GM12878 (cell line): ENCODE results near the gene SCN8A. TPM values are rescaled to one million over a fixed set of nuclear protein-coding genes. Genes with fewer than 3 reads are reported as not detected.

Experiments used
- ATAC-seq: fragments of 200-7000 bp; cut with Tn5 transposase; 3 replicates; pipeline ENCODE4 v1.9.1; 2020; ENCODE audit warnings: mild to moderate bottlenecking, moderate library complexity
- BruUV-seq: library from RNA; stranded (reverse); fragments of 400-500 nt; replicated peaks from 2 replicates; lab custom pipeline; 2021; lab: Mats Ljungman, UMichigan
- CTCF ChIA-PET: fragments of 300-600 bp; sonication (Branson Sonifier 250); formaldehyde crosslinking; extraction: SDS; loops from one replicate; lab custom pipeline; 2021; ENCODE audit warnings: inconsistent platforms; lab: Yijun Ruan, JAX
- POLR2A ChIA-PET: fragments of 350-600 bp; formaldehyde crosslinking; extraction: SDS; loops from one replicate; lab custom pipeline; 2021; ENCODE audit warnings: inconsistent platforms; lab: Charles Lee
- RAD21 ChIA-PET: fragments of 300-600 bp; sonication (Branson Sonifier 250); formaldehyde crosslinking; loops from one replicate; lab custom pipeline; 2023; ENCODE audit warnings: antibody characterized with exemption; ENCODE audit not compliant: unreplicated experiment; lab: Charles Lee
- SMC1A ChIA-PET: fragments of 300-600 bp; sonication (Branson Sonifier 250); formaldehyde crosslinking; loops from one replicate; lab custom pipeline; 2023; ENCODE audit not compliant: unreplicated experiment, uncharacterized antibody; lab: Charles Lee
- DNase-seq: peaks from one replicate; pipeline ENCODE4 v3.0.0-alpha.2; 2011; ENCODE audit warnings: low read depth, low spot score
- FAIRE-seq: peaks from 3 replicates; lab custom pipeline; 2011; peaks lifted over from hg19 to GRCh38; lab: Jason Lieb, UNC
- H2AFZ ChIP-seq: 2 replicates; pipeline ENCODE4 v1.6.0; 2011; ENCODE audit warnings: low read depth, low read length, control low read depth; ENCODE audit not compliant: control insufficient read depth
- H3K27ac ChIP-seq: 2 replicates; pipeline ENCODE4 v1.5.1; 2011; ENCODE audit warnings: control low read depth; ENCODE audit not compliant: control insufficient read depth, insufficient read depth
- H3K27me3 ChIP-seq, 2 experiments: replicated peaks in 1 of 2; 2 replicates each; pipeline versions ENCODE4 v1.6.0 to v1.6.1; 2011; ENCODE audit warnings: low read length in 1 of 2; ENCODE audit not compliant: control insufficient read depth in 2 of 2, insufficient read depth in 2 of 2
- H3K36me3 ChIP-seq, 2 experiments: 2 replicates each; pipeline ENCODE4 v1.5.1; 2011; ENCODE audit warnings: low read length in 1 of 2; ENCODE audit not compliant: control insufficient read depth in 2 of 2, insufficient read depth in 2 of 2
- H3K4me1 ChIP-seq: 2 replicates; pipeline ENCODE4 v1.6.1; 2011; ENCODE audit warnings: mild to moderate bottlenecking, low read length, moderate library complexity, mixed read lengths; ENCODE audit not compliant: control insufficient read depth, insufficient read depth
- H3K4me2 ChIP-seq: 2 replicates; pipeline ENCODE4 v1.6.0; 2011; ENCODE audit warnings: control low read depth; ENCODE audit not compliant: control insufficient read depth, insufficient read depth
- H3K4me3 ChIP-seq: fragments of 200-600 bp; sonication (generic); 2 replicates; pipeline ENCODE4 v1.5.1; 2016
- H3K79me2 ChIP-seq: 2 replicates; pipeline ENCODE4 v1.6.0; 2011; ENCODE audit warnings: low read length; ENCODE audit not compliant: control insufficient read depth, insufficient read depth
- H3K9ac ChIP-seq: 2 replicates; pipeline ENCODE4 v1.8.0; 2011; ENCODE audit warnings: low read length, control low read depth, mixed read lengths; ENCODE audit not compliant: control insufficient read depth, insufficient read depth
- H3K9me3 ChIP-seq: replicated peaks from 3 replicates; pipeline ENCODE4 v1.5.1; 2011; ENCODE audit warnings: mild to moderate bottlenecking, low read length; ENCODE audit not compliant: control insufficient read depth, insufficient read depth
- H4K20me1 ChIP-seq: 2 replicates; pipeline ENCODE4 v1.6.0; 2011; ENCODE audit not compliant: control insufficient read depth, insufficient read depth
- FOXK2 ChIP-seq: fragments of 450-650 bp; IDR thresholded peaks from 2 replicates; pipeline ENCODE4 v1.6.1; 2017; ENCODE audit warnings: mild to moderate bottlenecking, moderate library complexity
- LARP7 ChIP-seq: fragments of 450-650 bp; IDR thresholded peaks from 2 replicates; pipeline ENCODE4 v1.6.1; 2017; ENCODE audit warnings: mild to moderate bottlenecking
- MTA3 ChIP-seq: IDR thresholded peaks from 2 replicates; pipeline ENCODE4 v1.6.1; 2012; ENCODE audit warnings: low read length, inconsistent platforms, borderline replicate concordance
- RB1 ChIP-seq: fragments of 450-650 bp; formaldehyde crosslinking; IDR thresholded peaks from 2 replicates; pipeline ENCODE4 v1.6.1; 2017; ENCODE audit warnings: mild to moderate bottlenecking, borderline replicate concordance
- RBBP5 ChIP-seq: fragments of 200-600 bp; sonication (generic); conservative IDR thresholded peaks from 2 replicates; pipeline ENCODE4 v1.6.1; 2016
- SIN3A ChIP-seq: IDR thresholded peaks from 2 replicates; pipeline ENCODE4 v1.6.1; 2012; ENCODE audit warnings: low read depth, low read length, improper control_type of control experiment
- WGBS: methylation state at CpG from one replicate; pipeline ENCODE4 v1.1.6; 2016; ENCODE audit warnings: low lambda C conversion rate; ENCODE audit not compliant: insufficient replicate concordance, insufficient coverage; ENCODE audit errors: missing lambda C conversion rate; 5-methylcytosine and 5-hydroxymethylcytosine counted together
- in situ Hi-C: fragments of 300-500 bp; cut with MboI; formaldehyde crosslinking; loops from 9 replicates; pipeline ENCODE4 v1.14.3; 2018; ENCODE audit warnings: mixed read lengths
- intact Hi-C: fragments of 100-400 bp; cut with micrococcal nuclease; formaldehyde crosslinking; loops from one replicate; pipeline ENCODE4 v1.14.2; 2022; ENCODE audit not compliant: unreplicated experiment
- polyA plus RNA-seq, 11 experiments: library from polyadenylated mRNA; depleted of rRNA in 4 of 11; unstranded in 6 of 11; stranded (reverse) in 5 of 11; fragments of >200 nt; fragmentation: Nextera tagmentation in 4 of 11; fragmentation: Illumina TruSeq in 1 of 11; extraction: Ambion mirVana in 4 of 11; extraction: Trizol in 1 of 11; gene quantifications; 1 replicate in 1 of 11; 2 replicates in 10 of 11; pipeline versions ENCODE4 v1.2.1 to v1.2.3, GENCODE V29; 2011 to 2016; ENCODE audit warnings: inconsistent platforms in 2 of 11, missing spikeins in 2 of 11, low read depth in 1 of 11
- total RNA-seq, 4 experiments: library from RNA; depleted of rRNA in 3 of 4; stranded (reverse); fragments of >200 nt in 3 of 4; fragmentation: Illumina TruSeq in 1 of 4; extraction: Trizol in 1 of 4; gene quantifications; 2 replicates each; pipeline versions ENCODE4 v1.2.1 to v1.2.3, GENCODE V29; 2013 to 2021
- TF ChIP-seq, protein P1 (sequence below): fragments of 450-650 bp; IDR thresholded peaks from 2 replicates; pipeline ENCODE4 v1.6.1; 2017; ENCODE audit warnings: mild to moderate bottlenecking, moderate library complexity
- TF ChIP-seq, protein P2 (sequence below): fragments of 450-650 bp; IDR thresholded peaks from 2 replicates; pipeline ENCODE4 v1.6.1; 2016; ENCODE audit warnings: mild to moderate bottlenecking
- TF ChIP-seq, protein P3 (sequence below): IDR thresholded peaks from 2 replicates; pipeline ENCODE4 v1.6.1; 2012; ENCODE audit warnings: low read depth, low read length, improper control_type of control experiment

Gene SCN8A
- total and polyA plus RNA-seq, 10 of the 15 experiments (the other 5 are each of a cell fraction or from before 2014, with no cell fraction given), result 0.02 to 0.23 (median 0.06) TPM; not detected in 2

DNA sequence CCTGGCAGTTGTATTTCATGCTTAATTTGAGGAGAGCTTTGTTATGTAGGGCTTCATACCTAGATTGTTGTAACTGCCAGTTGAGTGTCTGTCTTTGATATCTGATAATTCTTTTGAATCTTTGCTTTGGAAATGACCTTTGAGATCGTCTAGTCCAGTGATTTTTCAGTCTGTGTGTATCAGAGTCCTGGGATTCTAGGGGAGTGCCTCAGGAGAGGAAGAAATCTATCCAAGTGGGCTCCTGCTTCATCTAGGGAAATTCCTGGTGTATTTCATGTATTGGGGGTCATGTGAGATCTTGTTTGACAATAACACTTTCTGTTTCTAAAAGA lies 158.9 kb downstream of the SCN8A start (continued):
- TF ChIP-seq MTA3, result no peak

DNA sequence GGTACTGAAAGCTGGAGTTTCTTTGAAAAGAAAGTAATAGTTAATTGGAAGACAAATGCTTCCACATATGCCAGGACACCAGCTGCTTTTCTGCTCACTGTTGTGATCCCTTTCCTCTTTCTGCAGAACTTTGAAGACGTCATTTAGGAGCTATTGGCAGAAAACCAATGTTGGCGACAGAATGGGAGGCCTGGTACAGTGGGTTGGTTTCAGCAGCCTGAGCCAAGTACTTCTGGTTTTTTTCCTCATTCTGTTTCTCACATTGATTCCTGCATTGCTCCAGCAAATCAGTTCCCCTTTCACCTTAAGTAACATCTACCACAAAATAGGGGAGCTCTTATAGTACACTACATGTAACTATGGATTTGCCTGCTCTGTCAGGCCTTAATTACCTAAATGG lies 160.6 kb downstream of the SCN8A start:
- H2AFZ ChIP-seq, result no peak overlapping the region
- SMC1A ChIA-PET, result no interaction called here
- no peaks in the 10 kb centered on the region for H3K36me3 ChIP-seq
- WGBS, result 0% methylated on average over 2 of the region's 2 CpGs
- no peaks in the 10 kb centered on the region for H4K20me1 ChIP-seq
- POLR2A ChIA-PET, result no interaction called here
- in situ Hi-C loops (no loop called here), intact Hi-C loops (no loop called here)
- no peaks in the 10 kb centered on the region for H3K4me1 ChIP-seq
- no peak for DNase-seq
- RAD21 ChIA-PET, result no interaction called here
- no peak for ATAC-seq
- FAIRE-seq, result no peak
- no TSS peak for BruUV-seq
- no peaks in the 10 kb centered on the region; a peak in 1 of 4 replicates for H3K27me3 ChIP-seq
- H3K79me2 ChIP-seq, result no peaks in the 10 kb centered on the region
- H3K27ac ChIP-seq, result no peak overlapping the region
- CTCF ChIA-PET, result no interaction called here
- no peak overlapping the region for H3K4me3 ChIP-seq
- no peaks in the 10 kb centered on the region for H3K9me3 ChIP-seq
- TF ChIP-seq SIN3A (no peak), RB1 (no peak), FOXK2 (no peak), RBBP5 (no peak), LARP7 (no peak)
- TF ChIP-seq, protein P1, sequence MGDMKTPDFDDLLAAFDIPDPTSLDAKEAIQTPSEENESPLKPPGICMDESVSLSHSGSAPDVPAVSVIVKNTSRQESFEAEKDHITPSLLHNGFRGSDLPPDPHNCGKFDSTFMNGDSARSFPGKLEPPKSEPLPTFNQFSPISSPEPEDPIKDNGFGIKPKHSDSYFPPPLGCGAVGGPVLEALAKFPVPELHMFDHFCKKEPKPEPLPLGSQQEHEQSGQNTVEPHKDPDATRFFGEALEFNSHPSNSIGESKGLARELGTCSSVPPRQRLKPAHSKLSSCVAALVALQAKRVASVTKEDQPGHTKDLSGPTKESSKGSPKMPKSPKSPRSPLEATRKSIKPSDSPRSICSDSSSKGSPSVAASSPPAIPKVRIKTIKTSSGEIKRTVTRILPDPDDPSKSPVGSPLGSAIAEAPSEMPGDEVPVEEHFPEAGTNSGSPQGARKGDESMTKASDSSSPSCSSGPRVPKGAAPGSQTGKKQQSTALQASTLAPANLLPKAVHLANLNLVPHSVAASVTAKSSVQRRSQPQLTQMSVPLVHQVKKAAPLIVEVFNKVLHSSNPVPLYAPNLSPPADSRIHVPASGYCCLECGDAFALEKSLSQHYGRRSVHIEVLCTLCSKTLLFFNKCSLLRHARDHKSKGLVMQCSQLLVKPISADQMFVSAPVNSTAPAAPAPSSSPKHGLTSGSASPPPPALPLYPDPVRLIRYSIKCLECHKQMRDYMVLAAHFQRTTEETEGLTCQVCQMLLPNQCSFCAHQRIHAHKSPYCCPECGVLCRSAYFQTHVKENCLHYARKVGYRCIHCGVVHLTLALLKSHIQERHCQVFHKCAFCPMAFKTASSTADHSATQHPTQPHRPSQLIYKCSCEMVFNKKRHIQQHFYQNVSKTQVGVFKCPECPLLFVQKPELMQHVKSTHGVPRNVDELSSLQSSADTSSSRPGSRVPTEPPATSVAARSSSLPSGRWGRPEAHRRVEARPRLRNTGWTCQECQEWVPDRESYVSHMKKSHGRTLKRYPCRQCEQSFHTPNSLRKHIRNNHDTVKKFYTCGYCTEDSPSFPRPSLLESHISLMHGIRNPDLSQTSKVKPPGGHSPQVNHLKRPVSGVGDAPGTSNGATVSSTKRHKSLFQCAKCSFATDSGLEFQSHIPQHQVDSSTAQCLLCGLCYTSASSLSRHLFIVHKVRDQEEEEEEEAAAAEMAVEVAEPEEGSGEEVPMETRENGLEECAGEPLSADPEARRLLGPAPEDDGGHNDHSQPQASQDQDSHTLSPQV, result no peak
- TF ChIP-seq, protein P2, sequence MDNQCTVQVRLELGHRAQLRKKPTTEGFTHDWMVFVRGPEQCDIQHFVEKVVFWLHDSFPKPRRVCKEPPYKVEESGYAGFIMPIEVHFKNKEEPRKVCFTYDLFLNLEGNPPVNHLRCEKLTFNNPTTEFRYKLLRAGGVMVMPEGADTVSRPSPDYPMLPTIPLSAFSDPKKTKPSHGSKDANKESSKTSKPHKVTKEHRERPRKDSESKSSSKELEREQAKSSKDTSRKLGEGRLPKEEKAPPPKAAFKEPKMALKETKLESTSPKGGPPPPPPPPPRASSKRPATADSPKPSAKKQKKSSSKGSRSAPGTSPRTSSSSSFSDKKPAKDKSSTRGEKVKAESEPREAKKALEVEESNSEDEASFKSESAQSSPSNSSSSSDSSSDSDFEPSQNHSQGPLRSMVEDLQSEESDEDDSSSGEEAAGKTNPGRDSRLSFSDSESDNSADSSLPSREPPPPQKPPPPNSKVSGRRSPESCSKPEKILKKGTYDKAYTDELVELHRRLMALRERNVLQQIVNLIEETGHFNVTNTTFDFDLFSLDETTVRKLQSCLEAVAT, result no peak
- TF ChIP-seq, protein P3, sequence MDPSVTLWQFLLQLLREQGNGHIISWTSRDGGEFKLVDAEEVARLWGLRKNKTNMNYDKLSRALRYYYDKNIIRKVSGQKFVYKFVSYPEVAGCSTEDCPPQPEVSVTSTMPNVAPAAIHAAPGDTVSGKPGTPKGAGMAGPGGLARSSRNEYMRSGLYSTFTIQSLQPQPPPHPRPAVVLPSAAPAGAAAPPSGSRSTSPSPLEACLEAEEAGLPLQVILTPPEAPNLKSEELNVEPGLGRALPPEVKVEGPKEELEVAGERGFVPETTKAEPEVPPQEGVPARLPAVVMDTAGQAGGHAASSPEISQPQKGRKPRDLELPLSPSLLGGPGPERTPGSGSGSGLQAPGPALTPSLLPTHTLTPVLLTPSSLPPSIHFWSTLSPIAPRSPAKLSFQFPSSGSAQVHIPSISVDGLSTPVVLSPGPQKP, result no peak
- no peak overlapping the region for H3K4me2 ChIP-seq
- no peak overlapping the region for H3K9ac ChIP-seq
